HG03139 (cell line): ENCODE results near the gene NKX1-1.
"Not testable (repeated sequence)": the region's sequence is repeated elsewhere in the genome, so short reads cannot be mapped to it uniquely, and the experiment has no call there.

Experiments
- ATAC-seq: cut with Tn5 transposase; IDR thresholded peaks from one replicate; pipeline ENCODE4 v1.9.1; 2021; ENCODE audit not compliant: unreplicated experiment

NKX1-1 gene

DNA sequence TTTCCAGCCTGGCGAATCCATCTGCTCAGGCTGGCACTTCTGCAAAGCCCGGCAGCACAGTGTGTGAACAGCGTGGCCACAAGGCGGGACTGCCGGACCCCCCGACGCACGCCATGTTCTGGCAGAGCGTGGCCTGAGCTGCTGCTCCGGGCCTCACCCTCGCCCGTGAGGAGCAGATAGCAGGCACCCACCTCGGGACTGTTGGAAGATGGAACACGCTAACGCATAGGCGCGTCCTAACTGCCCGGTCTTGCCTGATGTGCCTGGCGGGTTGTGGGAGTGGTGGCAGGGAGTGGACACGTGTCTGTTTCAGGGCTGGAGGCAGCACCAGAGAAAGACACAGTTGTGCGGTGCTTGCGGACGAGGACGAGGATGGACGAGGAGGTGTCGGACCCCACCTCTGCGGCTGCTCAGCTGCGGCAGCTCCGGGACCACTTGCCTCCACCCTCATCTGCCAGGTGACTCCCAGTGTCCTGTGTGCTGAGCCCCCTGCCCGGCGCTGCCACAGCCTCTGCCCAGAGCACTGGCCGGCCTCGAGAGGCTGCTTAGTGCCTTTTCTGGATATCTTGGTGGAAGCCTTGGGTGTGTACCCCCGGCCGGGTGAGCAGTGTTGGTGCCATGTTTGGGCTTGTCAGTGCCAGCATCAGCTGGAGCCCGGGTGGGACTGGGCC, 31.1 kb downstream of the NKX1-1 start:
- ATAC-seq: no peak

DNA sequence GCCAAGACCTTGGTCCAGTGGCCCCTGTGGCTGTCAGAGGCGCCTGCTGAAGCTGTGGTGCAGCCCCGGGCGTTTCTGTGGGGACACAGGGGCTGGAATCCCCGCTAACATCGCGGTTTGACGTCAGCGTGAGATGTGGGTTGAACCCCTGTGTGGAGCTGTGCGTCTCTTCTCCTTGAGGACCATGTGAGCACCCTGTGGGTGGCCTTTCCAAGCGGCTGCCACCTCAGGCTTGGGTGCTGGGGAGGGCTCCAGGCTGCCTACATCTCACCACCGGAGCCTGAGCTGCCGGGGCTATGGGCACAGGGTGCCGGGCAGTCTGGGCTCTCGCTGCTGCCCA, 31.6 kb downstream of the NKX1-1 start:
- ATAC-seq: no peak

DNA sequence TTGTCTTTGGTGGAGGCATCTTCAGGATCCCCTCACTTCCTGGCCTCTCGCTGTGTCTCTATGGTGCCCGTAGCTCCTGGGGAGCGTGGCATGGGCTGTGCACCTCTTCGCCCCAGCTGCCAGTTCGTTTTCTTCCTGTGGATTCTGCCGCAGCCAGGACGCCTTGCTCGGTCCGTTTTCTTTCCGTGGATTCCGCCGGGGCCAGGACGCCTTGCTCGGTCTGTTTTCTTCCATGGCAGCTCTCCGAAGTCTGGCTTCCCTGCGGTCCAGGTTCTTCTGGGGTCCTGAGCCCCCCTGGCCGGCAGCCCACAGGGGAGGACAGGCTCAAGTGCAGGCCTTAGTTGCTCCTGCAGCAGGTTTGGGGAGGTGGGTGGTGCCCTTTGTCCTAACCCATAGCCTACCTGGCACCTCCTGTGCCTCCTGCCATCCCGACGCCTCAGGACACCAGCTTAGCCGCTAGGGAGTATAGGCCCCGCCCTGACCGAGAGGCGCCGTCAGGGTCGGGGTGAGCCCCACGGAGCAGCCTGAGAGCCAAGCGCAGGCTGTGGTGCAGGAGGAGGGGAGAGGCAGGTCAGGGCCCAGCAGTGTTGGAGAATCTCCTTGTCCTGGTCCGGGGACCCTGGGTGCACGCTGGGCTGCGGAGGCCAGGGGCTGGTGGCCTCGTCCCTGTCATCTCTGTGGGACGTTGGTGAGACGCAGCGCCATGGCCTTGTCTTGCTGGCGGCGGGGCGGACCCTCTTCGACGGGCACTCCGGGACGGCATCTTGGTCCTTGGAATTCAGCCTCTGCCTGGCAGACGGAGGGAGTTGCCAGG, 32.1 kb downstream of the NKX1-1 start:
- no peak for ATAC-seq

DNA sequence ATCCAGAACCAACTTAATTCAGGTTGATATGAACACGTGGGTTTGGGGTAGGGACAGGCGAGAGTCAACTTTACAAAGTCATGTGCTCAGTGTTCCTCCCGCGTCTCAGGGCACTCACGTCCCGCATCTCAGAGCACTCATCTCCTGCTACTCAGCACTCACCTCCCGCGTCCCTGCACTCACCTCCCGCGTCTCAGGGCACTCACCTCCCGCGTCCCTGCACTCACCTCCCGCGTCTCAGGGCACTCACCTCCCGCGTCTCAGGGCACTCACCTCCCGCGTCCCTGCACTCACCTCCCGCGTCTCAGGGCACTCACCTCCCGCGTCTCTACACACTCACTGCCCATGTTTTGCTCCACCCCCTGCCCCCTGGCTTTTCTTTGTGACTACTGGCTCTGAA, 33.7 kb downstream of the NKX1-1 start:
- not testable (repeated sequence) for ATAC-seq

DNA sequence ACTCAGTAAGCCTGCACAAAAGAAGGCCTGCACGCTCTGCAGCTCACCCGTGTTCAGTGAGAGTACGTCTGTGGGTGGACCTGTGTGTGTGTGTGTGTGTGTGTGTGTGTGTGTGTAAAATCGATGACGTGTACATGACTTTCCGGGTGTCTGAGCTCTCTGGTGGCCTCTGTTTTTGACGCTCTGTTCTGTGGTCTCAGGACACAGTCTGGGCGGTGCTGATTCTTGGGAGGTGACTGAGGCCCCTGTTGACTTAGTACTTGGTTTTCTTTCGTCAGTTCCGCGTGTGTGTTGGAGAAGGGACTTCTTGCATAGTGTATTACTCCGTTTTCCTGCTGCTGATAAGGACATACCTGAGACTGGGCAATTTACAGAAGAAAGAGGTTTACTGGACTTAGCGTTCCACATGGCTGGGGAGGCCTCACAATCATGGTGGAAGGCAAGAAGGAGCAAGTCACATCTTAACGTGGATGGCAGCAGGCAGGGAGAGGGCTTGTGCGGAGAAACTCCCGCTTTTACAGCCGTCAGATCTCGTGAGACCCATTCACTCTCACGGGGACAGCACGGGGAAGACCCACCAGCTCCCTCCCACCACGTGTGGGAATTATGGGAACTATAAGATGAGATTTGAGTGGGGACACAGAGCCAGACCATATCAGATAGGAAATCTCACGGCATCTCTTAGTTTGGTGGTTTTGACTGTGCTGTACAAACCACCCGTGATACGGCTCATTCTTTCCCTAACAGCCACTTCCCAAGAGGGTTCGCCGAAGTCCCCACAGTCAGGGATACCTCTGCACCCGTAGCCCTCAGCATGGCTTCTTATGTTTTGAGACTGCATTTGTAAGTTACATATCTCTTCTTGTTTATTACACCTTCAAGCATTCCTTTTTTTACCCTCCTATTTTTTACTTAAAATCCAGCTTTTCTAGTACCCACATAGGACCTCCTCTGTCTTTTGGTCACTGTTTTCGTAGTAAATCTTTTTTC, 34.8 kb downstream of the NKX1-1 start:
- ATAC-seq: no peak

DNA sequence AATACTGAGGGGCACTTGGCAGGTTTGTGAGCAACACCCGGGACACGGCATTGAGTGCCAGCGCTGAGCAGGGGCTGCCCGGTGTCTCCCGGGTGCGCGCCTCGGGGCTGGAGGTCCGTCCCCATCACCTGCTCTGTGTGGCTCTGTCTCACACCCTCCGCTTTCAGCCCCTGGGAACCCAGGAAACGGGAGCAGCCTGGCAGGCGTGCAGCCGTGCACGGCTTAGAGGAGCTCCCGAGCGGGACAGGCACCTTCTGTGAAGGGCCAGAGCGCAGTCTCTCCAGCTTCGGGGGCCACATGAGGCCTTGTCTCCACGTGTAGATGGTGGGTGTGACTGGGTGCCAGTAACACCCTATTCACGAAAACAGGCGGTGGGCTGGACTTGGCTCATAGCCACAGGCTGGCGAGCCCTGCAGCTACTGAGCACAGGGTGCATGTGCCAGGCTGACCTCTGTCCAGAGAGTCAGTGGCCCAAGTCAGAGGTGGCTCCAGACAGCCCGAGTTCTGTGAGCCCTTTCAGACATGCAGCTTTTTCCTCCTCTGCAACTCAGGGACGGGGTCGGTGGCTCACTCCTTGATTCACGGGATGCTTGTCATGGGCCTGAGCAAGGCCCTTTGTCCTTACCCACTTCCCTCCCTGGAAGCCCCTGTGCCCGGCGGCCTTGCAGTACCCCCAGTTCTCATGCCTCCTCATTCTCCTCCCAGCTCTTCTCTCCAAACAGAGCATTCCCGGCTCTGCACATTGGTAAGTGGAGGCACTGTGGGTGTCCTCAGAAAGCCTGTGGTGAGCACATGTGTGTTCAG, 35.7 kb downstream of the NKX1-1 start:
- no peak for ATAC-seq

DNA sequence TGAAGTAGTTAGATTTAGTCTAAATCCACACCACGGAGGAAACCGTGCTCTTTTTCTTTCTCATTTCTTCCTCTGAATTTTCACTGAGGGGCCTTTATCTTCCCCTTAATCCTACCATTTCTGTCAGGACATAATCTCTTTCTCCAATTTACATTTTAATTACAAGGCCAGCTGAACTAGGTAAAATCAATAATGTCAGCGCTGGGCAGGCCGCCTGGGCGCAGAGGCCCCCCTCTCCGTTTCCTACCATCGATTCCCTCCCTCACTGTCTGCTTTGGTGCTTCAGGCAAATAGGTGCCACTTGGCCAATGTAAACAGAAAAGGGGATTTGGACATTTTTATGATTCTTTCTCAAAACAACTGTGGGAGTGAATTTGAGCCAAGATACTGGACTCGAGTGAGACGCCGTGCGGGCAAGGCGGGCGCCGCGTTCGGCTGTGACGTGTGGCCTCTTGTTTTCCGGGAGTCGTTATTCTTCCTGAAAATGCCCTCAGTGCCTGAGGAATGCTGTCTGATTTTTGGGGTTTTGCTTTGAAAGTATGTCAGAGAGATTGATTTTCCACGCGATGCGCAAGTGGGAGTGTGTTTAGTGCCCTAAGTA, 36.7 kb downstream of the NKX1-1 start:
- ATAC-seq: no peak

DNA sequence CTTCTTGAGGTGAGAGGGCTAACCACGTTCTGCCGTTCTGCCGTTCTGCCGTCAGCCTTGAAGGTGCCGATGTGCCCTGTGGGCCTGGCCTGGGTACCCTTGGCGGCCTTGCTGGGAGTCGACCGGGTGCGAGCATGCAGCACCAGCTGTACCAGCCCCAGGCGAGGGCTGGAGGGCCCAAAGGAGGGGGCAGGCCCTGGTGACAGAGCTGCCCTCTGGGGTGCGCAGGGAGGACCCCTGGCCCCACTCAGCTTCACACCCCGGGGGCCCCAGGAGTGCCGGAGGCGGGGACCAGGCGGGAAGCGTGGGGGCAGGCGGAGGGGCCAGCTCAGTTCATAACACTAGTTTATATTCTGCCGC, 37.2 kb downstream of the NKX1-1 start:
- no peak for ATAC-seq

DNA sequence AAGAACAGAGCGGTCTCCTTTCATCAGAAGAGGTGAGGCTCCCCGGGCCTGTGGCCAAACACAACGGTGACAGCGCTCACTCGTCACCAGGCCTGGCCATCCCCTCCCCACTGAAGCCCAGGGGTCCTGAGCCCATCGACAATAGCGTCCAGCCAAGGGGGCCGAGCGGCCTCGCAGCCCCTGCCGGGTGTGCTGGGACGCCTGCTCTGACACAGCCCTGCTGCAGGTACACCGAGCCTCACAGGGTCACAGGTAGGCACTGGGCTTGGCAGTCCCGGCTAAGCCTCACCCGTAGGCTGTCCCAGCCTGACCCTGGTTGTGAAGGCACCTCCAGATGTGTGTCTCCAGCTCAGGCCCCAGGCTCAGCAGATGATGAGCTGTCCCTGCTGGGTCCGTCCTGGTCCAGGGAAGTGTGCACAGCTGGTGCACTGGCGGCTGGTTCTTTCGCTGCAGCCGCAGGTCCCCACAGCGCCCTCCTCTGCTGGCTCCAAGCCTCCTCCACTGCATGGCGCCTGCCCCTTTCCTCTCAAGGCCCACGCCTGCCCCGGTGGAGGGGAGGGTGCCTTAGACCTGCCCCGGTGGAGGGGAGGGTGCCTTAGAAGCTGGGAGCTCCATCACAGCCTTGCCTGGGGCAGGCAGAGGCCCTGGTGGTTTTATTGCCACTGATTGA, 37.7 kb downstream of the NKX1-1 start:
- no peak for ATAC-seq

DNA sequence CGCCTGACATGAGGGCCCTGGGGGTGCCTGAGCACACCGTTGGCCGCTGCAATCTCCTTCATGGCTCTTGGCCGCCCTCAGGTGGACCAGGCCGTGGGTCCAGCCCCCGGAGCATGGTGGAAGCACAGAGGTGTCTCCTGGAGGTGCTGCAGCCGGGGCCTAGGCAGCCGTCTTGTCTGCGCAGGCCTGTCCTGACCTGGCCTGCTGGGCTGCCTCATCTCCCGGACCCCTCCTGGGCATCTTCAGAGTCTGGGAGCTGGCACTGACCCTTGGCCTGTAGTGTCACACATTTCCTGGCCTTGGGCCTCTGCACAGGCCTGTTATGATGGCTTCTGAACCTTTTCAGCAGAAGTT, 38.3 kb downstream of the NKX1-1 start:
- no peak for ATAC-seq

DNA sequence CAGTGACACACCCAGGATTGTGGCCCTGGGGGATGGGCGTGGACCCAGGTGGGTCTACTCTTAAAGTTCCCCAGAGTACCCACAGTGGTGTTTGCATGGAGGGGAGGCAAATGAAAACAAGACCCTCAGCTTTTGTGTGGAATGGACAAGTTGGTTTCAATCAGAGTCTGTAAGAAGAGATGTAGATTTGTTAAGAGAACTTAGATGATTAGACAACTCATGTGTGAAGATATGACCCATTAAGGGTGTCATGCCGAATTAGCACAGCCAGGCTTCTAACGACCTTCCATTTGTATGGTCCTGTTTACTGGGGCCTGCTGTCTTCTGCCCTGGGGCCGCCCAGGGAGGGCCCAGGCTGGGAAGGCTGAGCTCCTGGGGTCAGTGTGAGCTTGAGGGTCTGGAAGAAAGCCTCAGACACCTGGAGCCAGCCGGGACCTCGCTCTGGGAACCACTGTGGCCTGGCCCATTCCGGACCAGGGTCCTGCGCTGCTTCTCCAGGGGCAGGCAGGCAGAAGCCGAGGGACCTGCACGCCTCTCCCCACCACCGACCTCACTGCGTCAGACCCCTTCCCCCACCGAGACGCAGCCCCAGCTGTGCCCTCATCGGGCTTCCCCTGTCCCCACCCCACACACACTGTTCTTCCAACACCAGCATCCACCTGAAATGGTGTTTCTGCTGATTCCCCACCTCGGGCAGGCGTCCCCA, 38.9 kb downstream of the NKX1-1 start:
- ATAC-seq: no peak

DNA sequence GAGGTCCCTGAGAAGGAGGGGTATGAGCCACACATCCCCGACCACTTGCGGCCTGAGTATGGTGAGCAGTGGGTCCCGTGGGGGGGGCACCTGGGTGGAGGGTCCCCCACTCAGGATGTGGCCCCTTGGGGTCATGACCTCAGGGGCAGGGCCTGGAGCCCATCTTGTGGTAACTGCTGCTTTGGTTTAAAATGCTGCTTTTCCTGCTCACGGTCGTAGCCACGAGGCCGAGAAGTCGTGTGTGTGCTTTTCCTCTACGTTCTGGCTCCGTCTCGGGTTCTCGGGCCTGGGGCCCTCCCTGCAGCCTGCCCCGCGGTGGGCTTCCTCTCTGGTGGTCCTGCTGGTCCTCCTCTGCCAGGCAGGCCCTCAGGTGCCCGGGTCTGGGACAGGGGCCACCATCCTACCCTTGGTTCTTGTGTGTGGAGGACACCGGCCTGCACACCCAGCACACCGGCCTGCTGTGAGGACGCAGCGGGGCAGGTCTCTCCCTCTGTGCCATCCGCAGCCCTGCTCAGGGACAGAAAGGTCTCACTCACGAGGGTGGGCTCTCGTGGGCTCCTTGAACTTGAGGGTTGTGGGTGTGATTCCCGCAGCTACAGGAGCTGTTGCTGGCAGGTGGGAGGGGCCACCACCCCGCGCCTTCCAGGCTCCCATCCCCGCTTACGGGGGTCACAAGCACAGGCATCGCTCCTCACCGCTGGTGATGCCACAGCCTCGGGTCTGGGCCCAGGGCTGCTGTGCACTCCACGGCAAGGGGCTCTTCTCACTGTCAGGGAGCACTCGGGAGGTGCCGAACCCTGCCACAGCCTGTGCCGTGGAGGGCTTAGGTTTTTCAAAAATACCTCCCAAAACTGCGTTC, 39.6 kb downstream of the NKX1-1 start:
- no peak for ATAC-seq

DNA sequence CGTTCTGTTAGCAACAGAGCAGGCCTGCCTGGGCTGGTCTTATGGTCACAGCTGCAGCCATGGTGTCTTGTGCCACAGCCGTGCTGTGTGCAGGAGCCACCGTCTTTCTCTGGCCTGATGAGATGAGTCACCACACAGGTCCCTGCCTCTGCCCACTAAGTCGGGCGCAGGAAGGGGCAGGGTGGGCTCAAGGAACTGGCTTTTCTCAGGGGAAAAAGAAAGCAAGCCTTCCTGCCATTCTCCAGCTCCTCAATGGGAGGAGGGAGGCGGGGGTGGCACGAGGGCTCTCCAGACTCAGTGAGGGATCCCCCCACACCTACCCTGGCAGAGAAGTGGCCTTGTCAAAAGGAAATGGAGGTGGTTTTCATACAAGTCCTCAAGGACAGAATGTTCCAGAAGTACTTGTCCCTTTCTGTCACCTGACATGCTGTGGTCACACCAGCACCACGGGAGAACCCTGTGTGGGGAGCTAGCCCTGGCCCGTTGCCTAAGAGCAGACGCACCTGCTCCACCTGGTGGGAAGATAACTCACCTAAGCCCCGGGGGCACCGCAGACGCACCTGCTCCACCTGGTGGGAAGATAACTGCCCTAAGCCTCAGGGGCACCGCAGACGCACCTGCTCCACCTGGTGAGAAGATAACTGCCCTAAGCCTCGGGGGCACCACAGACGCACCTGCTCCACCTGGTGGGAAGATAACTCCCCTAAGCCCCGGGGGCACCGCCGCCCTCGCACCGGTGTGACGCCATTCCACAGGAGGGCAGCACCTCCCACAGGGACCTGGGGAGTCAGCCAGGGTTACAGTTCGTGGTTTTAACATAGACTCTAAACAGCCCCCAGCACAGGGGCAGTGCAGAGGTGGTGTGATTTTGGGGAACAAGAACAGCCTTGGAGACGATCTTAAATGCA, 40.7 kb downstream of the NKX1-1 start:
- ATAC-seq: no peak

DNA sequence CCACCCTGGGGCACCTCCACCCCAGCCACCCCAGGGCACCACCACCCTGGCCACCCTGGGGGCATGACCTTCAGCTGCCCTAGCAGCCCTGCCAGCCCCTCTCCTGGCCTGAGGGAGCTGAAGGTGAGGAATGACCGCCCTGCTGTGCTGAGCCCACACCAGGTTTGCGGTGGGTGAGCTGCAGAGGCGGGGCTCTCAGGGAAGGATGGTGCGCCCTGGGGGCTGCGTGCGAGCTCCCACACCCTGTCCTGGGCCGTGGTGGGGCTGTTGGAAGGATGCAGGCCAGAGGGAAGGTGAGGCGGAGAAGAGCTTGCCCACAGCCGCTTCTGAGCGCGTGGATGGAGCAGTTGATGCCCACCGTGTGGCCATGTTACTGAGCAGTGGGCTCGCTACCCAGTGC, 41.5 kb downstream of the NKX1-1 start:
- no peak for ATAC-seq

DNA sequence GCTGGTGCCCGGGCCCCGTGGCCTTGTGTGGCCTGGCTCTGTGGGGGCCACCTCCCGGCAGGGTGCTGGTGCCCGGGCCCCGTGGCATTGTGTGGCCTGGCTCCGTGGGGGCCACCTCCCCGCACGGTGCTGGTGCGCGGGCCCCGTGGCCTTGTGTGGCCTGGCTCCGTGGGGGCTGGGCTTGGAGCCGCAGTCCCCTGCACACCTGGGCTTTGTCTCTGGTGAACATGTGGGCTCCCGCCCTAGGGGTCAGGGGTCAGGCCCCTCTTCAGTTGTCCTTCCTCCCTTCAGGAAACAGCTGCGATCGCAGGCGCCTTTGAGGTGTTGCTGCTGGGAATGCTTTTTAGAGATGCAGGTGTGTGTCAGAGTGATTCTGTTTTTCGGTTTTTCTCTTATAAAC, 42.0 kb downstream of the NKX1-1 start:
- ATAC-seq: no peak

DNA sequence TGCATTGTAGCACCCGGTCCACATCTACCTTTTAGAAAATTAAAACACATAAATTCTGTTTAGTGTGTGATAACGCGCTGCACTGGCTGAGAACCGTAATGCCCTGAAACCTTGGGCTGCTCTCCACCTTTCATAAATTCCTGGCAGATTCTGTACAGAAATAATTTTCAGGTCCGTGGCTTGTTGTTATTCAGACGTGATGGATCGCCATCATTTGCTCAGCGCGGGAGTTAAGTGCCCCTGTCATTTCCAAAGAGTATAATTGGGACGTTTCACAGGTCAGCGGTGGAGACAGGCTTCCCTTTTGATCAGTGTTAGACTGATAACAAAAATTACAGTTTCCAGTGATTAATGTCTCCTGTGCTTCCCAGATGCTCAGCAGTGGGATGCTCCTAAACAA, 42.7 kb downstream of the NKX1-1 start:
- ATAC-seq: no peak

DNA sequence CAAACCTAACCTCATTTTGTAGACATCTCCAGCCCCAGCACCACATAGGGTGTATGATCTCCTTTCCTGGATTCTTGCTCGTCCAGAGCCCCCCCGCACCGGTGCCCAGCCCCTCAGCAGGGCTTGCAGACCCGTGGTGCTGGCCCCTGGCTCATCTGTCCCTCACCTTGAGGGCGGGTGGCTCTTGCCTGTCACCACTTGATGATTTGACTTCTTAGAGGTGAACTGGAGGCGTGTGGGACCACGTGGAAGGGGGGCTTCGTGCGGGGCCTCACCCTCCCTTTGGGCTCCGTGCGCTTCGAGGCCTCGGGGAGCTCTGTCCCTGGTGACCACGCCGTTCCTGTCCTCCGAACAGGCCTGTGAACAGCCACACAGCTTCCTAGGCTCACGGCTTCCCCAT, 43.7 kb downstream of the NKX1-1 start:
- no peak for ATAC-seq
